Inflammatory macrophage (primary cell): ENCODE results near the gene CNOT3.
"Not testable (repeated sequence)": the region's sequence is repeated elsewhere in the genome, so short reads cannot be mapped to it uniquely, and the experiment has no call there.

ENCODE experiments used
- DNase-seq, 2 donors: peaks; one replicate each; pipeline ENCODE4 v3.0.0-alpha.2; 2020 to 2022

CNOT3 gene

DNA sequence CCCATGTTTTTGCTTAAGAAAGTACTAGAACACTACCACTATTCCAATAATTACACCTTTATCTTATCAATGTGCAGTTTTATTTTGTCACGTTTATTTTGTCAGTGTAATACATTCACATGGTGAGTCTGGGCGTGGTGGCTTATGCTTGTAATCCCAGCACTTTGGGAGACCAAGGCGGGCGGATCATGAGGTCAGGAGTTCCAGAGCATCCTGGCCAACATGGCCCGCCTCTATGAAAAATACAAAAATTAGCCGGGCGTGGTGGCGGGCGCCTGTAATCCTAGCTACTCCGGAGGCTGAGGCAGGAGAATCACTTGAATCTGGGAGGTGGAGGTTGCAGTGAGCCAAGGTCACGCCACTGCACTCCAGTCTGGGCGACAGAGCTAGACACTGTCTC lies 56.9 kb downstream of the CNOT3 start:
- DNase-seq = not testable (repeated sequence)

DNA sequence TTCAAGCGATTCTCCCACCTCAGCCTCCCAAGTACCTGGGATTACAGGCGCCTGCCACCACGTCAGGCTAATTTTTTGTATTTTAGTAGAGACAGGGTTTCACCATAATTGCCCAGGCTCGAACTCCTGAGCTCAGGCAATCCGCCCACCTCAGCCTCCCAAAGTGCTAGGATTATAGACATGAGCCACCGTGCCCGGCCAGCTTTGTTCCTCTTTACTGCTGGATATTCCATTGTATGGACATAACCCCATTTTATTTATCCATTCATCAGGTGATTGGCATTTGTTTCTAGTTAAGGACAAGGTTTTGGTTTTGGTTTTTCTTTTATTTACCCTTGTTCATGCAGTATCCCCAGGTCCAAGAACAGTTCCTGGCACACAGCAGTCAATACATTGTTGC lies 59.0 kb downstream of the CNOT3 start:
- peak in 1 of 2 donors; percentile 29 for DNase-seq

DNA sequence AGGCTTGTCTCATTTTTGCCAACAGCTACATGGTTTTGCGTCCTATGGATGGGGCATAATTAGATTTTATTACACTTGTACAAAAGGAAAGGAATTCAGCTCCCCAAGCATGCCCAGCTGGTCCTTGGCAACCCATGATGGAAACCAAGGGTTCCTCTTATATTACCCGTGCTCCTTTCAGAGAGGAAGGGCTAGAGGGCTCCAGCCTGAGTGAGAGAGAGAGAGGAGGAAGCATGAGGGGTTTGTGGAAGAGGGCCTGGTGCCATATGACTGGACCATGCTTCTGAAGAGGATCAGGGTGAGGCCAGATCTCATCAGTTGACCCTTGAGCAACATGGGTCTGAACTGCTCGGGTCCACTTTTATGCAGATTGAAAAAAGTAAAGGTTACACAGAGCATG lies 59.6 kb downstream of the CNOT3 start:
- peak; percentile 50 to 69 for DNase-seq

DNA sequence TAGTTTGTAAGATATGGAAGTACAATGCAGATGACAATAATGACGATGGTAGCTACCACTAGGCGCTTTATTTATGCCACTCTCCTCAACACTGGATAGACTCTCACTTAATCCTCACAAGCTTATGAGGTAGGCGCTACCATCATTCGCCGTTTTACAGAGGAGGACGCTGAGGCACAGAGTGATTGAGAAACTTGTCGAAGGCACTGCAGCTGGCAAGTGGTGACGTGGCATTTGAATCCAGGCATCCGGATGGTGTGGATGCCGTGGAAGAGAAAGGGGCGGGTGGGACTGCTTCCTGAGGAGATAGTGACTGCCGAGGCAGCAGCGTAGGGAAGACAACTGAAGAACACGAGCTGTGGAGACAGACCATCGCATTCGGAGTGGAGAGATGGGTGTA lies 61.8 kb downstream of the CNOT3 start:
- DNase-seq = no peak

DNA sequence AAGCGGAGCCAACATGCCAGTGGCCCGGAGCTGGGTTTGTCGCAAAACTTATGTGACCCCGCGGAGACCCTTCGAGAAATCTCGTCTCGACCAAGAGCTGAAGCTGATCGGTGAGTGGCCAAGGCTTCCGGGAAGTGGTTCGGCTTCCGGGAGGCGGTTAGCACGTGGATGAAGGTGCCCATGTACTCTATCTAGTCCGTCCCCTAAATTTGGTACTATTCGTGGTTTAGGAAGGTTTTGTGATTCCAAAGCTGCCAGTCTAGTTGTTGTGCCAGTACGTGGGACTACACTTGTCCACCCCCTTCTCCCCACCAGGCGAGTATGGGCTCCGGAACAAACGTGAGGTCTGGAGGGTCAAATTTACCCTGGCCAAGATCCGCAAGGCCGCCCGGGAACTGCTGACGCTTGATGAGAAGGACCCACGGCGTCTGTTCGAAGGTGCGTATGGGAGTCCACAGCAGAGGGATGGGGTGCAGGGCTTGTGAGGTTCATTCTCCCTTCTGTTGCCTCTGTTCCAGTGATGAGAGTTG lies 63.7 kb downstream of the CNOT3 start:
- DNase-seq = no peak

DNA sequence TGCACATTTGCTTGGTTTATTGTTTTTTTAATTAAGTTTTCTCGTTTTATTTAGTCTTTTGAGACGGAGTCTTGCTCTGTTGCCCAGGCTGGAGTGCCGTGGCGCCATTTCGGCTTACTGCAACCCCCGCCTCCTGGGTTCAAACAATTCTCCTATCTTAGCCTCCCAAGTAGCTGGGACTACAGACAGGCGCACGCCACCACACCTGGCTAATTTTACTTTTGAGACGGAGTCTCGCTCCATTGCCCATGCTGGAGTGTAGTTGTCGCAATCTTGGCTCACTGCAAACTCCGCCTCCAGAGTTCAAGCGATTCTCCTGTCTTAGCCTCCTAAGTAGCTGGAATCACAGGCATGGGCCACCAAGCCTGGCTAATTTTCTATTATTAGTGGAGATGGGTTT lies 64.4 kb downstream of the CNOT3 start:
- DNase-seq = peak in 1 of 2 donors; percentile 14

DNA sequence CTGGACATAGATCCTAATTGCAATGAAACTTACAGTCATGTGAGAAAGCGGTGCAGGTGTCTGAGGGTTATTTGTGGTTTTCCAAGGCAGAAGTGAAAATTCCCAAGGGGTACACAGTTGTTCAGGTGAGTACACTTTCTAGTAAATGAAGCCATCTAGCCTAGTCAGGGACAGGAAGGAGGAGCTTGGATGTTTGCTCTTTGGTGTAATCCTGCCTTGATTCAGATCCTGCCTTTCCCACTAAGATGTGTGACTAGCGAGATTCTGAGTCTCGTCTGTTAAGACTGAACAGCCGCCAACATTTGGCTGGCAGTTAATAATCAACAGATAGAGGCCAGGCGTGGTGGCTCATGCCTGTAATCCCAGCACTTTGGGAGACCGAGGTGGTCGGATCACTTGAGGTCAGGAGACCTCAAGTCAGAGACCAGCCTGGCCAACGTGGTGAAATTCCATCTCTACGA lies 65.6 kb downstream of the CNOT3 start:
- no peak for DNase-seq

DNA sequence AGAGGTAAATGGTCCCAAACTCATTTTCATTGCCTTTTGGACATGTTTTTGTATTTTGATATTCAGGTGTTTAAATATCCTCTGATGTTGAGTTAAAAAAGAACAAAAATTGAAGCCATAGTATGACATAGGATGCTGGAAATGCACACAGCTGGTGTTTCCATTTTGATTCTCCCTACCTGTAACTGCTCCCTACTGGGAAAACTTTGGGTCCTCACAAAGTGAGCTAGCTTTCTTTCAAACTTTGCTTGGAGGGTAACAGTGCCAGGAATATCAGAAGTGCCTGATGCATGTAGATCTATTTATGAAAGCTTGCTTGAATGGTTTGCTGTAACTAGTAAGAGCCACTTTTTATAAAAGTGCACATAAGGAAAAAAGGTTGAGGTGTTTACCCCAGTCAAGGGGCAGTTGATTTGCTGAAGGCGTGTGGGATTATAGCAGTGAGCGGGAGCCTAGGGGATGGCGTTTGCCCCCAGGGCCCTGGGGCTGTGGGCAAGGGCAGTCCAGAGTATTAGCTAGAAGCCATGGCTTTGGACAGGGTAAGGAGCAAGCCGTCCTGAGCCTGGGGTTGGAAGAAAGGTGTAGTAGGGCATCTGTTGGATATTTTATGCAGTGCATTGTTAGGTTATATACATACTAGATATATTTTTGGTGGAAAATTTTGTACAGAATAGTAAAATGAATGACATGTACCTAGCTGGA lies 67.4 kb downstream of the CNOT3 start:
- no peak for DNase-seq
